Ectodermal cell (in vitro differentiated cells): ENCODE results near the gene PBRM1.

Source experiments
- H3K27ac ChIP-seq: 2 replicates; pipeline ENCODE4 v1.7.0; 2013; ENCODE audit warnings: mild to moderate bottlenecking, low read depth, low read length; ENCODE audit not compliant: insufficient read depth, poor library complexity, severe bottlenecking
- H3K27me3 ChIP-seq: 2 replicates; pipeline ENCODE4 v1.7.0; 2013; ENCODE audit warnings: mild to moderate bottlenecking, low read length; ENCODE audit not compliant: insufficient read depth, control insufficient read depth, poor library complexity, severe bottlenecking
- H3K36me3 ChIP-seq: one replicate; pipeline ENCODE4 v1.7.0; 2013; ENCODE audit warnings: low read length; ENCODE audit not compliant: control insufficient read depth, insufficient read depth
- H3K4me1 ChIP-seq: one replicate; pipeline ENCODE4 v1.7.0; 2013; ENCODE audit warnings: low read length; ENCODE audit not compliant: control insufficient read depth, insufficient read depth
- H3K4me3 ChIP-seq: 2 replicates; pipeline ENCODE4 v1.7.0; 2013; ENCODE audit warnings: low read depth, low read length, control low read depth; ENCODE audit not compliant: insufficient read depth
- H3K9me3 ChIP-seq: 2 replicates; pipeline ENCODE4 v1.7.0; 2013; ENCODE audit warnings: mild to moderate bottlenecking, low read length, moderate library complexity; ENCODE audit not compliant: control insufficient read depth
- WGBS, 2 experiments: methylation state at CpG; one replicate each; pipeline ENCODE4 v1.1.7; 2013; ENCODE audit warnings: missing lambda C conversion rate in 2 of 2; 5-methylcytosine and 5-hydroxymethylcytosine counted together

The PBRM1 gene

GRCh38 chr3:52520716-52521487 is 164.8 kb downstream of the PBRM1 start:
- WGBS, 2 experiments, result 91 to 94% methylated on average over 20 of the region's 20 CpGs
- Histone ChIP-seq H3K36me3 (peaks cover 18% of the 10 kb centered on the region), H3K4me3 (no peak overlapping the region), H3K4me1 (no peaks in the 10 kb centered on the region), H3K9me3 (no peaks in the 10 kb centered on the region), H3K27ac (no peak overlapping the region), H3K27me3 (peaks cover 7% of the 10 kb centered on the region)

DNA sequence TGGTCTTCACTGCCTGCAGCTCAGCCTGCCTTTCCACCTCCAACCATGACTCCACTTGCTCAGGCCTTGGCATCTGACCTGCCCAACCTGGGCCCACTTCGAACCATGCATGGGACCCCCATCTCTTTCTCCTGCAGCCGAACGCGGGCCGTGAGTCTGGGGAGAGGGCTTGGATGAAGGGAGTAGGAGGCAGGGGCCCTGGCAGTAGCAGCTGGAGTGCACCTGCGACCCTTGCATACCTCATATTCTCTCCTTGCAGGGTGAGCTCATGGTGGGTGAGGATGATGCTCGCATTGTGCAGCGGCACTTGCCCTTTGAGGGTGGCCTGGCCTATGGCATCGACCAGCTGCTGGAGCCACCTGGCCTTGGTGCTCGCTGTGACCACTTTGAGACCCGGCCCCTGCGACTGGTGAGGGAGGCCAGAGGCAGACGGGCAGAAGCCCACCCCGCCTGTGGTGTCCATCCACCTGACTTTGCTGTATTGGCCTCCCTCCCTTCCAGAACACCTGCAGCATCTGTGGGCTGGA is 165.5 kb downstream of the PBRM1 start:
- no peak overlapping the region for H3K27ac ChIP-seq
- peaks cover 7% of the 10 kb centered on the region for H3K27me3 ChIP-seq
- WGBS, 2 experiments, result 93 to 96% methylated on average over 14 of the region's 14 CpGs
- no peaks in the 10 kb centered on the region for H3K9me3 ChIP-seq
- no peak overlapping the region for H3K4me3 ChIP-seq
- no peaks in the 10 kb centered on the region for H3K4me1 ChIP-seq
- peaks cover 16% of the 10 kb centered on the region for H3K36me3 ChIP-seq

DNA sequence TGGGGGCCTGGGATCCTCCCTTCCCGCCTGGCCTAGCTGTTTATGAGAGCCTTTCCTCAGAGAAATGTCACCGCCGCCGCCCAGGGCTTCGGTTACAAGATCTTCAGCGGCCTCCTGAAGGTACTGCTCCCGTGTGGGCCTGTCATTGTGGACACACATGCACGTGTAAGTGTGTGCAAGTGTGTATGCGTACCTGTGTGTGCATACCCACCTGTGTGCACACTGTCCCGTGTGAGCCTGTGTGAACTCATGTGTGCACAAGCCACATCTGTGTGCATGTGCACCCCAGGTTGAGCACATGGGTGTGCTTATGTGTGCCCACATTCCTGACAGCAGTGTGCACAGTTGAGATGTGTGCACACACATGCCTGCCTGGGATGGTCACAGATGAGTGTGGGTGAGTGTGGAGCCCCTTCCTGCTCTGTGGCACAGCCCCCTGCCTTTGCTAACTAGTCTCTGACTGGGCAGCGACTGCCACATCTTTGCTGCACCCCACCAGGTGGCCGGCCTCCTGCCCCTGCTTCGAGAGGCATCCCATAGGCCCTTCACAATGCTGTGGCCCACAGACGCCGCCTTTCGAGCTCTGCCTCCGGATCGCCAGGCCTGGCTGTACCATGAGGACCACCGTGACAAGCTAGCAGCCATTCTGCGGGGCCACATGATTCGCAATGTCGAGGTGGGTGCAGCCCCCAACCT is 166.1 kb downstream of the PBRM1 start:
- peaks cover 7% of the 10 kb centered on the region for H3K27me3 ChIP-seq
- no peaks in the 10 kb centered on the region for H3K9me3 ChIP-seq
- H3K36me3 ChIP-seq, result peaks cover 12% of the 10 kb centered on the region
- no peak overlapping the region for H3K27ac ChIP-seq
- H3K4me3 ChIP-seq, result no peak overlapping the region
- 90% methylated on average over 22 of the region's 22 CpGs for WGBS, 2 experiments
- no peaks in the 10 kb centered on the region for H3K4me1 ChIP-seq

DNA sequence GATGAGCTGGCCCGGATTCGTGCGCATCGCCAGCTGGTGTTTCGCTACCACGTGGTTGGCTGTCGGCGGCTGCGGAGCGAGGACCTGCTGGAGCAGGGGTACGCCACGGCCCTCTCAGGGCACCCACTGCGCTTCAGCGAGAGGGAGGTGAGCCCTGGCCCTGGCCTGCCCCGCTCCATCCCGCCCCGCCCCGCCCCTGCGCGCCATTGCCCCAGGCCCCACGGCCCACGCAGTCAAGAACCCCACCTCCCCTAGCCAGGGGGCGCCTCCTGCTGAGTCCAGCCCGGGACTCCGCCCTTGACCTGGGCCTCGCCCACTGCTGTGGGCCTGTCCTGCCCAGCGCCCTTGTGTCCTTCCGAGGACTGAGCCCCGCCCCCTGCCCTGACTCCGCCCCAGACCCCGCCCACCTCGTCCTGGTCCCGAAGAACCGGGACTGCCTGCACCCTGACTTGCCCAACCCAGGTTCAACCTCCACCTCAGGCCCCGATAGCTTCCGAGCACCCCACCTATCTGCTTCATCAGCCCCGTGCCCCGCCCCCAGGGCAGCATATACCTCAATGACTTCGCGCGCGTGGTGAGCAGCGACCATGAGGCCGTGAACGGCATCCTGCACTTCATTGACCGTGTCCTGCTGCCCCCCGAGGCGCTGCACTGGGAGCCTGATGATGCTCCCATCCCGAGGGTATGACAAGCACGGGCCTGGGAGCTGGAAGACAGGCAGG is 166.8 kb downstream of the PBRM1 start:
- H3K4me1 ChIP-seq, result no peaks in the 10 kb centered on the region
- no peaks in the 10 kb centered on the region for H3K9me3 ChIP-seq
- no peak overlapping the region for H3K27ac ChIP-seq
- H3K4me3 ChIP-seq, result no peak overlapping the region
- H3K27me3 ChIP-seq, result peaks cover 7% of the 10 kb centered on the region
- WGBS, 2 experiments, result 57% methylated on average over 50 of the region's 50 CpGs
- peaks cover 5% of the 10 kb centered on the region for H3K36me3 ChIP-seq

DNA sequence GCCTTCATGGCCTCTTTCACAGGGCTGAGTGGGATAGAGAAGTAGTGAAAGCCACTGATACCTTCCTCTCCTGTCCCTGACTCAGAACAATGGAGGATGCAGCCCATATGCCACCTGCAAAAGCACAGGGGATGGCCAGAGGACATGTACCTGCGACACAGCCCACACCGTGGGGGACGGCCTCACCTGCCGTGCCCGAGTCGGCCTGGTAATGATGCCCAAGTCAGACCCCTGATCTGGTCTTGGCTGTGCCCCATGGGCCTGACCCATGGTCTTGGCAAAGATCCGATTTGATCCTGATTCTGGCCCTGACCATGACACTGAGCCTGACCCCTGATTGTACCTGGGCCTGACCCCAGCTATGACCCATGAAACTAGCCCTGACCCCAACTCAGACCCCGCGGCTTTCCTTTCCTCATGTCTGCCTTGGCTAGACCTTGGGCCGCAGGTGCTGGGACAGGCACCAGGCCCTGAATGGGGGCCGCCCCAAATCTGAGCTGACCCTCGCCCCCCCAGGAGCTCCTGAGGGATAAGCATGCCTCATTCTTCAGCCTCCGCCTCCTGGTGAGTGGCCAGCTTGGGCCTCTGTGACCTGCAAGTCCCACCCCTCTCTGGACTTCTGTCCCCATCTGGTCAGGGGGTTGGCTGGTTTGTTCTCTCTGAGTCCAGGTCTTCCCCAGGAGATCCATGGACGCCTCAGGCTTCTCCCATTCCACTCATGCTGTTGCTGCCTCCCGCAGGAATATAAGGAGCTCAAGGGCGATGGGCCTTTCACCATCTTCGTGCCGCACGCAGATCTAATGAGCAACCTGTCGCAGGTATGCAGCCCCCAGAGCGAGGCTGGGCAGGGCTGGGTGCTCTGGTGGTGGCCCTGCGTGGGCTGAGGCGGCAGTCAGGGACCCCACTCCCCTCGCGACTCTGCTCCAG is 167.7 kb downstream of the PBRM1 start:
- Histone ChIP-seq H3K4me3 (no peak overlapping the region), H3K9me3 (no peaks in the 10 kb centered on the region), H3K4me1 (no peaks in the 10 kb centered on the region), H3K36me3 (no peaks in the 10 kb centered on the region), H3K27me3 (peaks cover 7% of the 10 kb centered on the region), H3K27ac (no peak overlapping the region)
- WGBS, 2 experiments, result 89% methylated on average over 25 of the region's 25 CpGs

- Histone ChIP-seq H3K27ac (no peak overlapping the region), H3K9me3 (no peaks in the 10 kb centered on the region), H3K4me3 (no peak overlapping the region), H3K27me3 (peaks cover 7% of the 10 kb centered on the region), H3K36me3 (no peaks in the 10 kb centered on the region), H3K4me1 (no peaks in the 10 kb centered on the region)
- 91 to 94% methylated on average over 19 of the region's 19 CpGs for WGBS, 2 experiments
Observed at GRCh38 chr3:52516509-52517195, 169.1 kb downstream of the PBRM1 start.

DNA sequence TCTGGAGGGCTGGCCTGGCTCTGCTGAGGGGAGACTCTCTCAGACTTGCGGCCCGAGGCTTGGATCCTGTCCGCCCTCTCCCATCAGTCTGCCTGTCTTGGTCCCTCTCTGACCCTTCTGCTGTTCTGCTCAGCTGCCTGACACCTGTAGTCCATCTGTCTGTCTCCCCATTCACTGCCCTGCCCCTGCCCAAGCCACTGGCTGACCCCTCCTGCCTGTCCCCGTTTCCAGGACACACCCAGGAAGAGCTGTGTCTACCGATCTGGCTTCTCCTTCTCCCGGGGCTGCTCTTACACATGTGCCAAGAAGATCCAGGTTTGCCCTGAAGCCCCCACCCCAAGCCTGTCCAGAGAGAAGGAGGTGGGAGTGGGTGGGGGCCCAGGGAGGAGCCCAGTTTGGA is 170.5 kb downstream of the PBRM1 start:
- H3K4me3 ChIP-seq, result no peak overlapping the region
- H3K27me3 ChIP-seq, result peaks cover 7% of the 10 kb centered on the region
- 89 to 92% methylated on average over 6 of the region's 6 CpGs for WGBS, 2 experiments

DNA sequence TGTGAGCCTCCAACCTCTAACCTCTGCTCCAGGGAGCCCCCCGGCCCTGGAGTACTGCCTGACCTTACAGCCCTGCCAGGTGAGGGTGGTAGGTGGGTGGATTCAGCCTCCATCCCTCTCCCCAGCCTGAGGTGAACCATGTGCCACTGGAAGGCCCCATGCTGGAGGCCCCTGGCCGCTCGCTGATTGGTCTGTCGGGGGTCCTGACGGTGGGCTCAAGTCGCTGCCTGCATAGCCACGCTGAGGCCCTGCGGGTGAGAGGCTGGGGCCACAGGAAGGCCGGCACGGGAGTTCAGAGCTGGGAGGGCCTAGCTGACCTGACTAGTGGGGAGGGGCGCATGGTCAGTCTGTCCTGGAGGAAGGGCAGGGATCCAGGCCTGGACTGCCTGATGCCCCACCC is 171.1 kb downstream of the PBRM1 start:
- Histone ChIP-seq H3K9me3 (no peaks in the 10 kb centered on the region), H3K4me3 (no peak overlapping the region), H3K4me1 (no peaks in the 10 kb centered on the region), H3K27me3 (peaks cover 7% of the 10 kb centered on the region), H3K36me3 (no peaks in the 10 kb centered on the region), H3K27ac (no peak overlapping the region)
- WGBS, 2 experiments, result 88 to 89% methylated on average over 10 to 11 of the region's 11 CpGs

More for the DNA sequence above, 170.5 kb downstream of the PBRM1 start:
- Histone ChIP-seq H3K27ac (no peak overlapping the region), H3K9me3 (no peaks in the 10 kb centered on the region), H3K36me3 (no peaks in the 10 kb centered on the region), H3K4me1 (no peaks in the 10 kb centered on the region)

GRCh38 chr3:52513281-52513680 is 172.4 kb downstream of the PBRM1 start:
- 87 to 89% methylated on average over 7 of the region's 7 CpGs for WGBS, 2 experiments
- no peak overlapping the region for H3K27ac ChIP-seq
- no peaks in the 10 kb centered on the region for H3K36me3 ChIP-seq
- H3K4me1 ChIP-seq, result no peaks in the 10 kb centered on the region
- peaks cover 4% of the 10 kb centered on the region for H3K27me3 ChIP-seq
- H3K9me3 ChIP-seq, result no peaks in the 10 kb centered on the region
- no peak overlapping the region for H3K4me3 ChIP-seq
